Subcutaneous abdominal adipose tissue (tissue), 5 donors: ENCODE measurements around the gene TMEM204.
A peak's percentile ranks its signal among the peaks of the same experiment; 100 is the strongest.

Source experiments
- H3K27ac ChIP-seq: one replicate; pipeline ENCODE4 v1.7.0; 2013; ENCODE audit warnings: low read depth, mild to moderate bottlenecking, inconsistent platforms, low read length, moderate library complexity
- H3K27me3 ChIP-seq, 5 donors: one replicate each; pipeline ENCODE4 v1.7.0; 2013; ENCODE audit warnings: low read length in 5 of 5, inconsistent platforms in 1 of 5; ENCODE audit not compliant: control insufficient read depth in 5 of 5, insufficient read depth in 4 of 5
- H3K36me3 ChIP-seq, 5 donors: one replicate each; pipeline ENCODE4 v1.7.0; 2013; ENCODE audit warnings: low read length in 5 of 5; ENCODE audit not compliant: control insufficient read depth in 5 of 5, insufficient read depth in 5 of 5
- H3K4me1 ChIP-seq, 5 donors: one replicate each; pipeline ENCODE4 v1.7.0; 2013; ENCODE audit warnings: low read length in 5 of 5, mild to moderate bottlenecking in 3 of 5, moderate library complexity in 1 of 5; ENCODE audit not compliant: control insufficient read depth in 5 of 5, insufficient read depth in 5 of 5
- H3K4me3 ChIP-seq, 5 donors: one replicate each; pipeline ENCODE4 v1.7.0; 2013; ENCODE audit warnings: low read length in 5 of 5, low read depth in 1 of 5
- H3K9ac ChIP-seq, 5 donors: one replicate each; pipeline ENCODE4 v1.7.0; 2013; ENCODE audit warnings: low read length in 5 of 5, mild to moderate bottlenecking in 4 of 5, moderate library complexity in 3 of 5
- H3K9me3 ChIP-seq, 5 donors: one replicate each; pipeline ENCODE4 v1.7.0; 2013; ENCODE audit warnings: low read length in 5 of 5; ENCODE audit not compliant: control insufficient read depth in 5 of 5
- donor health status: healthy.
- donor health status: healthy.
- donor health status: healthy.
- donor health status: healthy.
- donor health status: healthy.

Gene TMEM204

GRCh38 chr16:1518626-1519135, 14.8 kb upstream of the TMEM204 start:
- Histone ChIP-seq H3K9ac (no peak overlapping the region), H3K36me3 (peaks cover 0 to 39% (median 22%) of the 10 kb centered on the region in 5 donors), H3K27ac (no peak overlapping the region), H3K27me3 (no peaks in the 10 kb centered on the region), H3K9me3 (peaks cover 2 to 5% (median 3%) of the 10 kb centered on the region in 5 donors), H3K4me1 (no peaks in the 10 kb centered on the region), H3K4me3 (no peak overlapping the region)

- Histone ChIP-seq H3K36me3 (peaks cover 0 to 40% (median 22%) of the 10 kb centered on the region in 5 donors), H3K4me3 (no peak overlapping the region), H3K9ac (no peak overlapping the region), H3K9me3 (no peaks in the 10 kb centered on the region), H3K4me1 (no peaks in the 10 kb centered on the region), H3K27ac (no peak overlapping the region), H3K27me3 (no peaks in the 10 kb centered on the region)
Measured at GRCh38 chr16:1519831-1520230, 13.6 kb upstream of the TMEM204 start.

- Histone ChIP-seq H3K27me3 (no peaks in the 10 kb centered on the region), H3K9me3 (no peaks in the 10 kb centered on the region), H3K4me1 (no peaks in the 10 kb centered on the region), H3K27ac (no peak overlapping the region), H3K4me3 (no peak overlapping the region), H3K9ac (no peak overlapping the region), H3K36me3 (peaks cover 0 to 40% (median 22%) of the 10 kb centered on the region in 5 donors)
Measured at GRCh38 chr16:1520461-1520860, 13.0 kb upstream of the TMEM204 start.

- H3K9ac ChIP-seq = no peak overlapping the region
- no peak overlapping the region for H3K27ac ChIP-seq
- H3K4me3 ChIP-seq = no peak overlapping the region
- no peaks in the 10 kb centered on the region for H3K9me3 ChIP-seq
- peaks cover 4 to 22% (median 21%) of the 10 kb centered on the region in 5 donors for H3K4me1 ChIP-seq
- H3K36me3 ChIP-seq = peaks cover 0 to 31% (median 20%) of the 10 kb centered on the region in 5 donors
- peaks cover 0 to 9% (median 3%) of the 10 kb centered on the region in 5 donors for H3K27me3 ChIP-seq
Measured at GRCh38 chr16:1523581-1524245, 9.8 kb upstream of the TMEM204 start.

- H3K9ac ChIP-seq = no peak overlapping the region
- H3K4me1 ChIP-seq = peaks cover 4 to 28% (median 22%) of the 10 kb centered on the region in 5 donors
- H3K27me3 ChIP-seq = peaks cover 0 to 9% (median 3%) of the 10 kb centered on the region in 5 donors
- no peak overlapping the region for H3K4me3 ChIP-seq
- no peak overlapping the region for H3K27ac ChIP-seq
- H3K36me3 ChIP-seq = peaks cover 0 to 28% (median 15%) of the 10 kb centered on the region in 5 donors
- no peaks in the 10 kb centered on the region for H3K9me3 ChIP-seq
Measured at GRCh38 chr16:1524366-1524765, 9.1 kb upstream of the TMEM204 start.

GRCh38 chr16:1525871-1526607, 7.4 kb upstream of the TMEM204 start:
- Histone ChIP-seq H3K4me1 (peaks cover 9 to 42% (median 31%) of the 10 kb centered on the region in 5 donors), H3K9ac (no peak overlapping the region), H3K9me3 (no peaks in the 10 kb centered on the region)

GRCh38 chr16:1526608-1527555, 6.6 kb upstream of the TMEM204 start:
- Histone ChIP-seq H3K27me3 (peaks cover 0 to 21% (median 8%) of the 10 kb centered on the region in 5 donors), H3K9ac (no peak overlapping the region), H3K9me3 (no peaks in the 10 kb centered on the region), H3K27ac (no peak overlapping the region), H3K36me3 (peaks cover 0 to 14% (median 3%) of the 10 kb centered on the region in 5 donors), H3K4me1 (peaks cover 11 to 51% (median 40%) of the 10 kb centered on the region in 5 donors), H3K4me3 (no peak overlapping the region)

More at GRCh38 chr16:1525871-1526607, 7.4 kb upstream of the TMEM204 start:
- no peak overlapping the region for H3K27ac ChIP-seq
- no peak overlapping the region for H3K4me3 ChIP-seq
- peaks cover 0 to 13% (median 8%) of the 10 kb centered on the region in 5 donors for H3K27me3 ChIP-seq
- H3K36me3 ChIP-seq = peaks cover 0 to 14% (median 3%) of the 10 kb centered on the region in 5 donors

- Histone ChIP-seq H3K9me3 (no peaks in the 10 kb centered on the region), H3K27me3 (peaks cover 7 to 30% (median 15%) of the 10 kb centered on the region in 5 donors), H3K27ac (no peak overlapping the region), H3K4me3 (peak overlapping the region in 2 of 5 donors; percentile 13 to 40), H3K4me1 (peaks cover 12 to 63% (median 52%) of the 10 kb centered on the region in 5 donors), H3K9ac (no peak overlapping the region), H3K36me3 (peaks cover 0 to 14% (median 2%) of the 10 kb centered on the region in 5 donors)
Measured at GRCh38 chr16:1527836-1528811, 5.3 kb upstream of the TMEM204 start.
